H9 (cell line): ENCODE measurements around the gene PPARA. TPM values are rescaled to one million over a fixed set of nuclear protein-coding genes. Genes with fewer than 3 reads are reported as not detected.

Experiments
- DNase-seq: peaks from one replicate; pipeline ENCODE4 v3.0.0-alpha.2; 2017
- H2AFZ ChIP-seq: one replicate; pipeline ENCODE4 v1.6.1; 2013; ENCODE audit warnings: mild to moderate bottlenecking, low read length, control low read depth, moderate library complexity
- H2AK5ac ChIP-seq: 2 replicates; pipeline ENCODE4 v1.6.1; 2013; ENCODE audit warnings: low read length, control low read depth, mixed read lengths; ENCODE audit not compliant: insufficient read length
- H2BK120ac ChIP-seq: one replicate; pipeline ENCODE4 v1.6.1; 2013; ENCODE audit warnings: low read depth, mild to moderate bottlenecking, low read length, control low read depth, inconsistent platforms; ENCODE audit not compliant: poor library complexity, severe bottlenecking
- H2BK12ac ChIP-seq: 2 replicates; pipeline ENCODE4 v1.6.1; 2013; ENCODE audit warnings: low read length, control low read depth, mixed read lengths, low read depth; ENCODE audit not compliant: insufficient read length
- H2BK15ac ChIP-seq: 2 replicates; pipeline ENCODE4 v1.6.1; 2013; ENCODE audit warnings: low read depth, low read length, control low read depth
- H2BK20ac ChIP-seq: one replicate; pipeline ENCODE4 v1.6.1; 2013; ENCODE audit warnings: low read depth, mild to moderate bottlenecking, low read length, control low read depth, inconsistent platforms; ENCODE audit not compliant: poor library complexity, severe bottlenecking
- H2BK5ac ChIP-seq: 2 replicates; pipeline ENCODE4 v1.6.1; 2013; ENCODE audit warnings: low read length, control low read depth, mixed read lengths; ENCODE audit not compliant: insufficient read length
- H3K14ac ChIP-seq: 2 replicates; pipeline ENCODE4 v1.6.1; 2013; ENCODE audit warnings: low read length, control low read depth; ENCODE audit not compliant: insufficient read depth
- H3K18ac ChIP-seq: 2 replicates; pipeline ENCODE4 v1.6.1; 2013; ENCODE audit warnings: low read depth, mild to moderate bottlenecking, mixed read lengths, low read length, control low read depth; ENCODE audit not compliant: insufficient read length
- H3K23ac ChIP-seq: 2 replicates; pipeline ENCODE4 v1.6.1; 2013; ENCODE audit warnings: low read length, control low read depth, mixed read lengths, low read depth; ENCODE audit not compliant: insufficient read length
- H3K23me2 ChIP-seq: 2 replicates; pipeline ENCODE4 v1.6.1; 2013; ENCODE audit warnings: low read depth, mild to moderate bottlenecking, mixed read lengths, low read length, control low read depth; ENCODE audit not compliant: insufficient read length, poor library complexity, severe bottlenecking
- H3K27ac ChIP-seq: 2 replicates; pipeline ENCODE4 v1.5.1; 2013; ENCODE audit warnings: low read length, control low read depth, mixed read lengths, low read depth; ENCODE audit not compliant: insufficient read length
- H3K27me3 ChIP-seq: 2 replicates; pipeline ENCODE4 v1.6.1; 2013; ENCODE audit warnings: low read length, control low read depth, inconsistent platforms; ENCODE audit not compliant: insufficient read depth
- H3K4ac ChIP-seq: 2 replicates; pipeline ENCODE4 v1.6.1; 2013; ENCODE audit warnings: low read depth, mild to moderate bottlenecking, control low read depth, inconsistent platforms, low read length, moderate library complexity
- H3K4me1 ChIP-seq: 2 replicates; pipeline ENCODE4 v1.6.1; 2013; ENCODE audit warnings: low read length, control low read depth, inconsistent platforms; ENCODE audit not compliant: insufficient read depth
- H3K4me2 ChIP-seq: 2 replicates; pipeline ENCODE4 v1.6.1; 2013; ENCODE audit warnings: low read length, control low read depth, mixed read lengths; ENCODE audit not compliant: insufficient read length, insufficient read depth
- H3K56ac ChIP-seq: 2 replicates; pipeline ENCODE4 v1.6.1; 2013; ENCODE audit warnings: low read depth, mild to moderate bottlenecking, mixed read lengths, low read length, control low read depth; ENCODE audit not compliant: insufficient read length
- H3K79me1 ChIP-seq: 2 replicates; pipeline ENCODE4 v1.6.1; 2013; ENCODE audit warnings: low read depth, mild to moderate bottlenecking, moderate library complexity, low read length, control low read depth, inconsistent platforms; ENCODE audit not compliant: insufficient read depth, poor library complexity, severe bottlenecking
- H3K79me2 ChIP-seq: 2 replicates; pipeline ENCODE4 v1.6.1; 2013; ENCODE audit warnings: low read length, control low read depth, inconsistent platforms; ENCODE audit not compliant: insufficient read depth
- H3K9ac ChIP-seq: 2 replicates; pipeline ENCODE4 v1.6.1; 2013; ENCODE audit warnings: low read length, control low read depth, mixed read lengths; ENCODE audit not compliant: insufficient read length; ENCODE audit errors: extremely low read depth
- H3K9me3 ChIP-seq: one replicate; pipeline ENCODE4 v1.6.1; 2013; ENCODE audit warnings: low read depth, low read length, inconsistent platforms; ENCODE audit not compliant: control insufficient read depth
- H3T11ph ChIP-seq: one replicate; pipeline ENCODE4 v1.6.1; 2013; ENCODE audit warnings: mild to moderate bottlenecking, low read length, control low read depth, inconsistent platforms
- H4K20me1 ChIP-seq: one replicate; pipeline ENCODE4 v1.6.1; 2013; ENCODE audit not compliant: control insufficient read depth, insufficient read length, insufficient read depth
- H4K5ac ChIP-seq: 2 replicates; pipeline ENCODE4 v1.6.1; 2013; ENCODE audit warnings: low read depth, mild to moderate bottlenecking, mixed read lengths, low read length, control low read depth; ENCODE audit not compliant: insufficient read length
- H4K8ac ChIP-seq: replicated peaks from 2 replicates; pipeline ENCODE4 v1.6.1; 2013; ENCODE audit warnings: low read length, control low read depth, mixed read lengths, low read depth; ENCODE audit not compliant: insufficient read length
- H4K91ac ChIP-seq: 2 replicates; pipeline ENCODE4 v1.6.1; 2013; ENCODE audit warnings: low read depth, mild to moderate bottlenecking, moderate library complexity, mixed read lengths, low read length, control low read depth; ENCODE audit not compliant: insufficient read length
- H3K27ac Mint-ChIP-seq, 3 experiments: 2 replicates in 2 of 3; 3 replicates in 1 of 3; pipeline ENCODE4 v1.8.0; 2020 to 2021; ENCODE audit warnings: mixed read lengths in 3 of 3, mild to moderate bottlenecking in 1 of 3, moderate library complexity in 1 of 3
- H3K27me3 Mint-ChIP-seq: 2 replicates; pipeline ENCODE4 v1.8.0; 2021; ENCODE audit warnings: low read depth, mild to moderate bottlenecking, moderate library complexity, mixed read lengths
- H3K36me3 Mint-ChIP-seq, 3 experiments: 2 replicates in 2 of 3; 3 replicates in 1 of 3; pipeline ENCODE4 v1.8.0; 2020 to 2021; ENCODE audit warnings: low read depth in 3 of 3, mixed read lengths in 3 of 3; ENCODE audit not compliant: insufficient read depth in 1 of 3
- H3K4me1 Mint-ChIP-seq, 2 experiments: 2 replicates each; pipeline ENCODE4 v1.8.0; 2020; ENCODE audit warnings: mixed read lengths in 2 of 2
- H3K4me3 Mint-ChIP-seq, 2 experiments: 2 replicates in 1 of 2; 3 replicates in 1 of 2; pipeline ENCODE4 v1.8.0; 2020 to 2021; ENCODE audit warnings: mild to moderate bottlenecking in 2 of 2, mixed read lengths in 2 of 2, moderate library complexity in 1 of 2
- H3K9me3 Mint-ChIP-seq, 2 experiments: 2 replicates in 1 of 2; 3 replicates in 1 of 2; pipeline ENCODE4 v1.8.0; 2020; ENCODE audit warnings: mild to moderate bottlenecking in 2 of 2, mixed read lengths in 2 of 2, moderate library complexity in 1 of 2
- CTCF ChIP-seq: fragments of 200-600 bp; sonication (generic); conservative IDR thresholded peaks from 3 replicates; pipeline ENCODE4 v1.8.0; 2021; ENCODE audit warnings: antibody characterized with exemption, mild to moderate bottlenecking
- WGBS: extraction: QIAGEN DNeasy Blood & Tissue Kit; methylation state at CpG from one replicate; pipeline ENCODE4 v1.1.7; 2013; ENCODE audit warnings: missing lambda C conversion rate, low lambda C conversion rate, mixed read lengths; ENCODE audit not compliant: insufficient read length; ENCODE audit errors: extremely low coverage; 5-methylcytosine and 5-hydroxymethylcytosine counted together
- total RNA-seq: library from RNA; stranded (reverse); gene quantifications from 2 replicates; pipeline ENCODE4 v1.2.1, GENCODE V29; 2021

PPARA gene
- total RNA-seq, 1 experiment from 2014 or later, result 7.3 TPM

- no peak for TF ChIP-seq CTCF
- Histone ChIP-seq H2BK15ac (no peak overlapping the region), H3K79me1 (no peaks in the 10 kb centered on the region), H2AFZ (no peak overlapping the region), H2BK120ac (no peak overlapping the region), H3K27ac (no peak overlapping the region), H3T11ph (no peak overlapping the region), H3K23me2 (no peaks in the 10 kb centered on the region), H3K79me2 (no peaks in the 10 kb centered on the region), H2BK20ac (no peak overlapping the region), H2BK5ac (no peak overlapping the region), H4K91ac (no peak overlapping the region), H3K9me3 (no peaks in the 10 kb centered on the region), H3K27me3 (no peaks in the 10 kb centered on the region), H3K9ac (no peak overlapping the region), H2AK5ac (no peak overlapping the region), H3K56ac (no peak overlapping the region), H4K8ac (no peak overlapping the region), H3K14ac (no peak overlapping the region), H3K23ac (no peak overlapping the region), H3K4me1 (no peaks in the 10 kb centered on the region), H4K20me1 (no peaks in the 10 kb centered on the region), H4K5ac (no peak overlapping the region), H2BK12ac (no peak overlapping the region), H3K18ac (no peak overlapping the region), H3K4ac (no peak overlapping the region), H3K4me2 (no peak overlapping the region)
- no peak for DNase-seq
- no CpG with 5 or more reads among the region's 12 CpGs for WGBS
- Mint-ChIP-seq H3K4me3 (no peak overlapping the region), H3K36me3 (peaks cover 25 to 59% (median 59%) of the 10 kb centered on the region in 3 experiments; a peak in 6 of 7 replicates), H3K4me1 (no peaks in the 10 kb centered on the region), H3K27me3 (no peaks in the 10 kb centered on the region), H3K9me3 (peaks cover 0 to 5% of the 10 kb centered on the region in 2 experiments; a peak in 1 of 5 replicates), H3K27ac (no peak overlapping the region)
Measured at GRCh38 chr22:46280063-46280817, 129.9 kb downstream of the PPARA start.
